ENCODE measurements around the gene DIAPH2. TPM values are rescaled to one million over a fixed set of nuclear protein-coding genes. Genes with fewer than 3 reads are reported as not detected.

The DIAPH2 gene
- total RNA-seq, 4 donors from 2014 or later: 36.6 to 78.3 (median 41.4) TPM

DNA sequence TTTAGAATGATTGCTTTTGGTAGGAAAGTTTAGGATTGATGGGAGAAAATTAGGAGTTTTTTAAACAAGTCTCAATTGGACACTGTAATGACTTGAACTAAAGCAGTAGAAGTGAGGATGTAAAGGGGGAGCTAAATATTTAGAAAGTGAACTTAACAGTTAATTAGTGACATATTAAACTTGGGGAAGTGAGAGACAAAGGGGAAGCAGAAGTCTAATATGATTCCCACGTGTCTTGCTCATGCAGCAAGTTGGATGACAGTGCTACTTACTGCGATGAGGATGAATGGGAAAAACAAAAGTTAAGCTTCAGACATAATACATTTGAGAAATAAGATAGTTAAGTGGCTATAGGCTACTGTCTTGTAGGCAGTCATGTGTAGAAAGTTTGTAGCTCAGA, 309.5 kb downstream of the DIAPH2 start:
- TF ChIP-seq, protein P1, sequence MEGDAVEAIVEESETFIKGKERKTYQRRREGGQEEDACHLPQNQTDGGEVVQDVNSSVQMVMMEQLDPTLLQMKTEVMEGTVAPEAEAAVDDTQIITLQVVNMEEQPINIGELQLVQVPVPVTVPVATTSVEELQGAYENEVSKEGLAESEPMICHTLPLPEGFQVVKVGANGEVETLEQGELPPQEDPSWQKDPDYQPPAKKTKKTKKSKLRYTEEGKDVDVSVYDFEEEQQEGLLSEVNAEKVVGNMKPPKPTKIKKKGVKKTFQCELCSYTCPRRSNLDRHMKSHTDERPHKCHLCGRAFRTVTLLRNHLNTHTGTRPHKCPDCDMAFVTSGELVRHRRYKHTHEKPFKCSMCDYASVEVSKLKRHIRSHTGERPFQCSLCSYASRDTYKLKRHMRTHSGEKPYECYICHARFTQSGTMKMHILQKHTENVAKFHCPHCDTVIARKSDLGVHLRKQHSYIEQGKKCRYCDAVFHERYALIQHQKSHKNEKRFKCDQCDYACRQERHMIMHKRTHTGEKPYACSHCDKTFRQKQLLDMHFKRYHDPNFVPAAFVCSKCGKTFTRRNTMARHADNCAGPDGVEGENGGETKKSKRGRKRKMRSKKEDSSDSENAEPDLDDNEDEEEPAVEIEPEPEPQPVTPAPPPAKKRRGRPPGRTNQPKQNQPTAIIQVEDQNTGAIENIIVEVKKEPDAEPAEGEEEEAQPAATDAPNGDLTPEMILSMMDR (IDR thresholded peaks at IDR 0.05): no peak
- no peak for ATAC-seq (ENCODE audit: low FRiP score)
- DNase-seq (ENCODE audit: low spot score): no peak

DNA sequence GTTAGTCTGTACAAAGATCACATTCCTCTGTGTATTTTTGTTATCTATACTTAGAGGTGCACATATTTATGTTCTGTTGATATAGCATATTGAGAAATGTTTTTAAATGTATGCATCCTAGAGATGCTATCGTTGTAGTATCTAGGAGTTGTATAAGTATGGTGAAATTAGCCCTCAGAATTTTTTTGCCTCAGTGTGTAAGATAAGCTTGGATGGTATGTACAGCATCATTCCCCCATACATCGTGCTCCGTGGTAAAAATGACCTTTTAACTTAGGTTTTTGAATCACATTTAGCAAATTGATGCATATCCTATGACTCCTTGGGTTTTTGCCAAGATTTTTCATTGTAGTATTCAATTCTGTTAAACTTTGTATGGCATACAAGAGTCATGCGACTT, 312.6 kb downstream of the DIAPH2 start:
- TF ChIP-seq, protein P1 (IDR thresholded peaks at IDR 0.05): no peak
- DNase-seq (ENCODE audit: low spot score): no peak
- ATAC-seq (ENCODE audit: low FRiP score): no peak

DNA sequence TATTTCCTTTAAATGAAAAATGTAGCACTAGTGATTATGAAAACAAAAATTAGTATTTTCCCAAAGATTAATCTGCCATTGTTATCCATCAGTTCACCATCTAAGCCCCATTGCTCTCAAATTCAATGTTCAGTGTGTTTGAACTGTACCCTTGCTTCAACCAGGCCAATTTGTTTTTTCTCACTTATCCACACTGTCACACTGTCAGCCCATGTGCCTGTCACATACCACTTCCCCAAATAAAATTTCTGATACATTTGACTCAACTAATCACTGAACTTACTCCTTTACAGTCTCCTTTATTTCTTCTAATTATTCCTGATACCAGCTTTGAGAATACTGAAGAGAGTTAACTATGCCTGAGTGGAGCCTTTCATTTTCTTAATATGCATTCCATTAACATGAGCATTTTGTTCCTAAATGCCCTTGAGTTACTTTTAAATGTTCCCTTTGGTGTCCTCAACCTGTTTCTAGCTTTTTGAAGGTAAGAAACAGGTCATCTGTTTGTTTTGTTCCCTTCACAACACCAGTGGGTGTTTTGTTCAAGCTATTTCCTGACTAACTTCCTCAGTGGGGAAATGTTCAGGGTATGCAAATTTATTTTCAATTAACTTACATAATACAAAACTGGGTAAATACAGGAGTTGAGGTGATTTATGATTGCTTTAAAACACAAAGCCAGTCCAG, 316.2 kb downstream of the DIAPH2 start:
- DNase-seq (ENCODE audit: low spot score) (no peak), ATAC-seq (ENCODE audit: low FRiP score) (no peak)
- TF ChIP-seq, protein P1 (IDR thresholded peaks at IDR 0.05): no peak

DNA sequence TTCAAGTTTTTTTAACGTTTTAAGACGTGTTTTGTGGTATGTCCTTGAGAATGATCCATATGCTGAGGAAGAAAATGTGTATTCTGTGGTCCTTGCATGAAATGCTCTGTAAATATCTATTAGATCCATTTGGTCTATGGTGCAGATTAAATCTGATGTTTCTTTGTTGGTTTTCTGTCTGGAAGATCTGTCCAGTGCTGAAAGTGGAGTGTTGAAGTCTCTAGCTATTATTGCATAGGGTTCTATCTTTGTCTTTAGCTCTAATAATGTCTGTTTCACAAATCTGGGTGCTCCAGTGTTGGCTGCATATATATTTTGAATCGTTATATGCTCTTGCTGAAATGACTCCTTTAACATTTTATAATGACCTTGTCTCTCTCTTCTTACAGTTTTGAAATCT, 321.5 kb downstream of the DIAPH2 start:
- ATAC-seq (ENCODE audit: low FRiP score) (no peak), DNase-seq (ENCODE audit: low spot score) (no peak)
- TF ChIP-seq, protein P1 (IDR thresholded peaks at IDR 0.05): no peak

DNA sequence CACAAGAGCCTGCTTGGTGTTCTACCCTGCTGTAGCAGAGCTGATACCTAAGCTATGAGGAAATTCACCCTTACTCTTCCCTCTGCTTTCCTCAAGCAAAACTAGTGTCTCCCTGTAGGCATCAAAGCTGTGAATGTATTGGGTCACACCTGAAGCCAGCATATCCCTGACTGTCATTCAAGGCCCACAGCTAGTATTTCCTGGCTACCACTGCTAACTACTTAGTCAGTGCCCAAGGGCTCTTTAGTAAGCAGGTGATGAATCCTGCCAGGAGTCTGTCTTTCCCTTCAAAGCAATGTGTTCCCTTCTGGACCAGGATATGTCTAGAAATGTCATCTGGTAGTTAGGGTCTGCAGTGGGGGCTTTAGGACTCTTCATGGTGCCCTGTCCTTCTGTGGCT, 324.7 kb downstream of the DIAPH2 start:
- ATAC-seq (ENCODE audit: low FRiP score): no peak
- TF ChIP-seq, protein P1 (IDR thresholded peaks at IDR 0.05): no peak
- no peak for DNase-seq (ENCODE audit: low spot score)

DNA sequence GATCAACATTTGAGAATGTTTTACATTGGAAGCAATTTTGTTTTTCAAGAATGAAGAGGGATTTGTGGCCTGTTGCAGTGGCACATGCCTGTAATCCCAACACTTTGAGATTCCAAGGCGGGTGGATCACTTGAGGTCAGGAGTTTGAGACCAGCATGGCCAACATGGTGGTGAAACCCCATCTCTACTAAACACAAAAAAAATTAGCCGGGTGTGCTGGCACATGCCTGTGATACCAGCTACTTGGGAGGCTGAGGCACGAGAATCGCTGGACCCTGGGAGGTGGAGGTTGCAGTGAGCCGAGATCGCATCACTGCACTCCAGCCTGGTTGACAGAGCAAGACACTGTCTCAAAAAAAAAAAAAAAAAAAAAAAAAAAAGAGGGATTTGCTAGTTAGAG, 326.9 kb downstream of the DIAPH2 start:
- DNase-seq (ENCODE audit: low spot score): no peak
- TF ChIP-seq, protein P1 (IDR thresholded peaks at IDR 0.05): no peak
- ATAC-seq (ENCODE audit: low FRiP score): no peak

DNA sequence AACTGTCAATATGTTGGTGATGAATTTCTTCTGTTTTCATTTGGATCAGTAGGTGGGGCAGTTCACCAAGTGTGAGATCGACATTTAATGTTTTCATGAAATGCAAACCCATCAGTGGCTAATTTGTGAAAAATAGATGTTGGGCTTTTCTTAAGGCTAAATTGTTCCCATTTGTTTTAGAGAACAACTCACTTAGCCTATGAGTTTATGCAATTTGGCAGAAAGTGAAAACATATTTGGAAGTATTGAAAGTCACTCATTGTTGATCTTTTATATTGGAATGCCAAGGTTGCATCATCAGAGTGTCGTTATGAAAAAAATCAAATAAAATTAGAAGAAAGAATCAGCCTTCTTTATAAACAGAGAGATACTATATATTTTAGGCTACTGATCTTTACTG, 331.5 kb downstream of the DIAPH2 start:
- TF ChIP-seq, protein P1 (IDR thresholded peaks at IDR 0.05): no peak
- DNase-seq (ENCODE audit: low spot score): no peak
- no peak for ATAC-seq (ENCODE audit: low FRiP score)
